ENCODE data around the gene TRMT44.
"Not testable (repeated sequence)": the region's sequence is repeated elsewhere in the genome, so short reads cannot be mapped to it uniquely, and the experiment has no call there.

TRMT44 gene

GRCh38 chr4:8477095-8477635 is 36.6 kb downstream of the TRMT44 start:
- H3K4me3 ChIP-seq (ENCODE audit: low read depth, low read length) = no peak overlapping the region
- no peak for DNase-seq (ENCODE audit: low read depth)
- no peak for TF ChIP-seq CTCF (conservative IDR thresholded peaks at IDR 0.05; ENCODE audit: low read depth, low read length)

GRCh38 chr4:8477676-8478075 is 37.1 kb downstream of the TRMT44 start:
- TF ChIP-seq CTCF (conservative IDR thresholded peaks at IDR 0.05; ENCODE audit: low read depth, low read length) = no peak
- no peak for DNase-seq (ENCODE audit: low read depth)
- no peak overlapping the region for H3K4me3 ChIP-seq (ENCODE audit: low read depth, low read length)

- no peak for DNase-seq (ENCODE audit: low read depth)
- H3K4me3 ChIP-seq (ENCODE audit: low read depth, low read length) = no peak overlapping the region
- TF ChIP-seq CTCF (conservative IDR thresholded peaks at IDR 0.05; ENCODE audit: low read depth, low read length) = no peak
Measured at GRCh38 chr4:8478371-8478770, 37.8 kb downstream of the TRMT44 start.

- H3K4me3 ChIP-seq (ENCODE audit: low read depth, low read length) = no peak overlapping the region
- TF ChIP-seq CTCF (conservative IDR thresholded peaks at IDR 0.05; ENCODE audit: low read depth, low read length) = no peak
- DNase-seq (ENCODE audit: low read depth) = peak; percentile 75
Measured at GRCh38 chr4:8478801-8479744, 38.5 kb downstream of the TRMT44 start.

- DNase-seq (ENCODE audit: low read depth) = no peak
Measured at GRCh38 chr4:8480221-8480620, 39.6 kb downstream of the TRMT44 start.

GRCh38 chr4:8486643-8487042 is 46.1 kb downstream of the TRMT44 start:
- DNase-seq (ENCODE audit: low read depth); H3K4me3 ChIP-seq (ENCODE audit: low read depth, low read length): not testable (repeated sequence)

More at GRCh38 chr4:8480221-8480620, 39.6 kb downstream of the TRMT44 start:
- H3K4me3 ChIP-seq (ENCODE audit: low read depth, low read length) = no peak overlapping the region
- TF ChIP-seq CTCF (conservative IDR thresholded peaks at IDR 0.05; ENCODE audit: low read depth, low read length) = no peak

GRCh38 chr4:8488791-8489369 is 48.3 kb downstream of the TRMT44 start:
- no peak overlapping the region for H3K4me3 ChIP-seq (ENCODE audit: low read depth, low read length)
- no peak for DNase-seq (ENCODE audit: low read depth)
- TF ChIP-seq CTCF (conservative IDR thresholded peaks at IDR 0.05; ENCODE audit: low read depth, low read length) = no peak

GRCh38 chr4:8491478-8491877 is 50.9 kb downstream of the TRMT44 start:
- not testable (repeated sequence) for DNase-seq (ENCODE audit: low read depth); H3K4me3 ChIP-seq (ENCODE audit: low read depth, low read length)
